Neural progenitor cell (in vitro differentiated cells): ENCODE measurements around the gene AKAP6.

Source experiments
- EZH2 ChIP-seq: fragments of 200-600 bp; sonication (generic); IDR thresholded peaks from 2 replicates; pipeline ENCODE4 v1.6.1; 2017; ENCODE audit warnings: antibody characterized with exemption, mild to moderate bottlenecking, moderate library complexity
- EZH2phosphoT487 ChIP-seq: fragments of 200-600 bp; sonication (generic); IDR thresholded peaks from 2 replicates; pipeline ENCODE4 v1.6.1; 2017; ENCODE audit warnings: antibody characterized with exemption
- TF ChIP-seq, protein P1 (sequence below): fragments of 200-600 bp; sonication (generic); IDR thresholded peaks from 2 replicates; pipeline ENCODE4 v1.5.1; 2017; ENCODE audit warnings: antibody characterized with exemption, mild to moderate bottlenecking

DNA sequence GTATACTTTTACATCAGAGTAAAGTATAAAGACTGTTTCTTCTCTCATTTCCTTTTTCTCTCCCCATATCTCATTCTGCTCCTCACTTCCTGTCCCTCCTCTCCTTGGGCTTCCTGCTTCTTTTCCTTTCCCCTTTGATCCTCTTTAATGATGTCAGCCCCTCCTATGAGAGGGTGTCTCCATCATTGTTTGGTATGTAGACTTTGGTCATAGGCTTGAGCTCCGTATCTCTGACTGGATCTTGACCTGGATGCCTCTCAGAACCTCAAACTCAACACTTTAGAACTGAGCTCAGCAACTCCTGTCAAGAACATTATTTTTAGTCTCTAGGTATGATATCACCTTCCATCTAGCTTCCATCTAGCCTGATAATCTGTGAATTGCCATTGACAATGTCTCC lies 50.3 kb downstream of the AKAP6 start:
- TF ChIP-seq, protein P1, sequence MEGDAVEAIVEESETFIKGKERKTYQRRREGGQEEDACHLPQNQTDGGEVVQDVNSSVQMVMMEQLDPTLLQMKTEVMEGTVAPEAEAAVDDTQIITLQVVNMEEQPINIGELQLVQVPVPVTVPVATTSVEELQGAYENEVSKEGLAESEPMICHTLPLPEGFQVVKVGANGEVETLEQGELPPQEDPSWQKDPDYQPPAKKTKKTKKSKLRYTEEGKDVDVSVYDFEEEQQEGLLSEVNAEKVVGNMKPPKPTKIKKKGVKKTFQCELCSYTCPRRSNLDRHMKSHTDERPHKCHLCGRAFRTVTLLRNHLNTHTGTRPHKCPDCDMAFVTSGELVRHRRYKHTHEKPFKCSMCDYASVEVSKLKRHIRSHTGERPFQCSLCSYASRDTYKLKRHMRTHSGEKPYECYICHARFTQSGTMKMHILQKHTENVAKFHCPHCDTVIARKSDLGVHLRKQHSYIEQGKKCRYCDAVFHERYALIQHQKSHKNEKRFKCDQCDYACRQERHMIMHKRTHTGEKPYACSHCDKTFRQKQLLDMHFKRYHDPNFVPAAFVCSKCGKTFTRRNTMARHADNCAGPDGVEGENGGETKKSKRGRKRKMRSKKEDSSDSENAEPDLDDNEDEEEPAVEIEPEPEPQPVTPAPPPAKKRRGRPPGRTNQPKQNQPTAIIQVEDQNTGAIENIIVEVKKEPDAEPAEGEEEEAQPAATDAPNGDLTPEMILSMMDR, result no peak
- TF ChIP-seq EZH2 (no peak), EZH2phosphoT487 (no peak)
